GM19023 (cell line): ENCODE measurements around the gene IFNE.

Experiments used
- ATAC-seq: cut with Tn5 transposase; IDR thresholded peaks from one replicate; pipeline ENCODE4 v1.9.1; 2021; ENCODE audit warnings: mild to moderate bottlenecking, moderate library complexity; ENCODE audit not compliant: unreplicated experiment

Gene IFNE, protein sequence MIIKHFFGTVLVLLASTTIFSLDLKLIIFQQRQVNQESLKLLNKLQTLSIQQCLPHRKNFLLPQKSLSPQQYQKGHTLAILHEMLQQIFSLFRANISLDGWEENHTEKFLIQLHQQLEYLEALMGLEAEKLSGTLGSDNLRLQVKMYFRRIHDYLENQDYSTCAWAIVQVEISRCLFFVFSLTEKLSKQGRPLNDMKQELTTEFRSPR

DNA sequence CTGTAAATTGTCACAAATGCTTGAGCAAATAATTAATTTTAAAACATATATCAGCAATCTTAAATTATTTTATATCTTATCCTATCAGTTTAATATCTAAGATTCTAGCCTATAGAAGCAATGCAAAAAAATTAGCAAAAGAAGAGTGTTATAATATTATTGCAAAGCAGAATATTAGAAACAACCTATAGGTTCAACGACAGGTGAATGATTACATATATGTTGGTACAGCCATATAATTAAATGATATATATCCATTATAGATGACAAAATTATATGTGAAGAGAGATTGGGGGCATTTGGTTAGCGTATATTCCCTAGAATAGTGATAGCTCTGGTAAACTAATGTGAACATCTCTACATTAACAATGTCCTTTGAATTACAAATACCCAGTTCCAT, at the start of gene IFNE:
IFNE (minus strand) TSS at position 101 of the 400 bp plus-strand sequence. CDS start 619 bp downstream, outside the sequence.
- no peak for ATAC-seq

DNA sequence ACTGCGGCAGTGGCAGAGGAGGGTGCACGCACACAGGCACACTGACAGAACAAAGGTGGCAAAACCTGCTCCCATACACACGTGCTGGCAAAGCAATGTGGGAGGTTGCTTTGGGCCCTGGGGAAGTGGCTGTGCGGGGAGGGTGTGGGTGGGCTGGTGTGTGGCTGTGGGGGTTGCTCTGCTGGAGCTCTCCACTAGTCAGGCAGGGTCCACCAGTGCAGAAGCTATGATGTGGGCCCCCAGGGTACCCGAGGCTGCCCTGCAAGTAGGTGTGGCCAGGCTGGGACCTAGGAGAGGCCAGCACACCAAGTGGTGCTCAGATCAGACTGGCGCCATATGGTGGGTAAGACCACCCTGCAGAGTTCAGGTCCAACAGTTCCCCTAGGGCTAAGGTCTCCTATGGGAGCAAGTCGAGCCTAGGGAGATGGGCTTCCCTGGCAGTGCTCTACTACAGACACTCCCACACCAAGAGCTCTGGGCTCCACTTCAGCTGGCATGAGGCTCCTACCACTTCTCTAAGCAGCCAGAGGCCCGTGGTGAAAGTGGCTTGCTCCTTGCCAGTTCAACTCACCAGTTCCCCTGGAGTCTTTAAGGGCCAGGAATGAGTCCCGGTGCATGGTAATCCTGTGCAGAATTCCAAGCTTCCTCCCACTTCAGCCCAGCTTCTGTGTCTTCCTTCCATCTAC, 46.2 kb upstream of the IFNE start:
- ATAC-seq, result no peak

DNA sequence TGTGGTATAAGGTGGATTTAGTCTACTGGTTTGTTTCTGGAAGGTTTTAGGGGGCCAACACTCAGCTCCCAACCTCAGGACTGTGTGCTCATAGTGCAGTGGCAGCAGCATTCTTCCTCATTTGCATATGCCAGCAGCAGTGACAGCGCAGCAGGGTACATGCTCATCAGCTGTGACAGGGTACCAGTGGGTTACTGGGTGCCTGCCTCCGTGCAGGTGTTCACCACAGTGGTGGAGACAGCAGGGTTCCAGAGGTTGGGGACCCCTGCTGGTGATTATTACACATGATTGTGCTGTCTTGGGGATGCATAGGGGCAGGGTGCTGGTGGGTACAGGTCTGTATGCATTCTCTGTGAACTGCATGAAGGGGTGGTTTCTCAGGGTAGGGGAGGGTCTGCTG, 45.5 kb upstream of the IFNE start:
- ATAC-seq, result no peak

DNA sequence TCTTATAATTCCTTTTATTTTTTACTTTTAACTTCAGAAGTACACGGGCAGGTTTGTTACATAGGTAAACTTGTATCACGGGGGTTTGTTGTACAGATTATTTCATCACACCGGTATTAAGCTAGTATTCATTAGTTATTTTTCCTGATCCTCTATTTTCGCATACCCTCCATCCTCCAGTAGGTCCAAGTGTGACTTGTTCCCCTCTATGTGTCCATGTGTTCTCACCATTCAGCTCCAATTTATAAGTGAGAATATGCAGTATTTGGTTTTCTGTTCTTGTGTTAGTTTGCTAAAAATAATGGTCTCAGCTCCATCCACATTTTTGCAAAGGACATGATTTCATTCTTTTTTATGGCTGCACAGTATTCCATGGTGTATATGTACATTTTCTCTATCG, 43.1 kb upstream of the IFNE start:
- ATAC-seq, result no peak

DNA sequence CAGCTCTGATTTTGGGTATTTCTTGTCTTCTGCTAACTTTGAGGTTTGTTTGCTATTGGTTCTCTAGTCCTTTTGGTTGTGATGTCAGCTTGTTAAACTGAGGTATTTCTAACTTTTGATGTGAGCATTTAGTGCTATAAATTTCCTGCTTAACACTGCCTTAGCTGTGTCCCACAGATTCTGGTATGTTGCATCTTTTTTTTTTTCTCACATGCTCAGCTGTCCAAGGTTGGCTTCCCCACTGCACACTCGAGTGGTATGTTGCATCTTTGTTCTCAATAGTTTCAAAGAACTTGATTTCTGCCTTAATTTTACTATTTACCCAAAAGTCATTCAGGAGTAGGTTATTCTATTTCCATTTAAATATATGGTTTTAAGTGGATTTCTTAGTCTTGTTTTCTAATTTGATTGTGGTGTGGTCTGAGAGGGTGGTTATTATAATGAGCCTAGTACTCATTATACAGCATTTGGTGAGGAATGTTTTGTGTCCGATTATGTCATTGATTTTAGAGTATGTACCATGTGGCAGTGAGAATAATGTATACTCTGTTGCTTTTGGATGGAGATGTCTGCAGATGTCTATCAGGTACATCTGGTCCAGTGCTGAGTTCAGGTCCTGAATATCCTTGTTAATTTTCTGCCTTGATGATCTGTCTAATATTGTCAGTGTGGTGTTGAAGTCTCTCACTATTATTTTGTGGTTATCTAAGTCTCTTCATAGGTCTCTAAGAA, 42.2 kb upstream of the IFNE start:
- no peak for ATAC-seq

DNA sequence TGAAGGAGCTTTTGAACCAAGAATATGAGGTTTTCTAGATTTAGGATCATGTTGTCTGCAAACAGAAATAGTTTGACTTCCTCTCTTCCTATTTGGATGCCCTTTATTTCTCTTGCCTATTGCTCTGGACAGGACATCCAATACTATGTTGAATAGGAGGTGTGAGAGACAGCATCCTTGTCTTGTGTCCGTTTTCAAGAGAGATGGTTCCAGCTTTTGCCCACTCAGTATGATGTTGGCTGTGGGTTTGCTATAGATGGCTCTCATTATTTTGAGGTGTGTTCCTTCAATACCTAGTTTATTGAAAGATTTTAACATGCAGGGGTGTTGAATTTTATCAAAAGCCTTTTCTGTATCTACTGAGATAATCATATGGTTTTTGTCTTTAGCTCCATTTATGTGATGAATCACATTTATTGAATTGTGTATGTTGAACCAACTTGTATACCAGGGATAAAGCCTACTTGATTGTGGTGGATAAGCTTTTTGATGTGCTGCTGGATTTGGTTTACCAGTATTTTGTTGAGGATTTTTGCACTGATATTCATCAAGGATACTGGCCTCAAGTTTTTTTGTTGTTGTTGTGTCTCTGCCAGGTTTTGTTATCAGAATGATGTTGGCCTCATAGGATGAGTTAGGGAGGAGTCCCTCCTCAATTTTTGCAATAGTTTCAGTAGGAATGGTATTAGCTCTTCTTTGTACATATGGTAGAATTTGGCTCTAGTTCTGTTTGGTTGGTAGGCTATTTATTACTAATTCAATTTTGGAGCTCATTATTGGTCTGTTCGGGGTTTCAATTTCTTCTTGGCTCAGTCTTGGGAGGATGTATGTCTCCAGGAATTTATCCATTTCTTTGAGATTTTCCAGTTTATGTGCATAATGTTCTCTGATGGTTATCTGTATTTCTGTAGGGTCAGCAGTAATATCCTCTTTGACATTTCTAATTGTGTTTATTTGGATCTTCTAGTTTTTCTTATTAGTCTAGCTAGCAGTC, 41.2 kb upstream of the IFNE start:
- no peak for ATAC-seq

DNA sequence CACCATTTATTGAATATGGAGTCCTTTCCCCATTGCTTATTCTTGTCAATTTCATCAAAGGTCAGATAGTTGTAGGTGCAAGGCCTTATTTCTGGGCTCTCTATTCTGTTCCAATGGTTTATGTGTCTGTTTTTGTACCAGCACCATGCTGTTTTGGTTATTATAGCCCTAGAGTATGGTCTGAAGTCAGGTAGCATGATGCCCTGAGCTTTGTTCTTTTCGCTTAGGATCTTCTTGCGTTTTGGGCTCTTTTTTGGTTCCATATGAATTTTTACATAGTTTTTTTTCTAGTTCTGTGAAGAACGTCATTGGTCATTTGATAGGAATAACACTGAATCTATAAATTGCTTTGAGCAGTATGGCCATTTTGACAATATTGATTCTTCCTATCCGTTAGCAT, 40.2 kb upstream of the IFNE start:
- no peak for ATAC-seq

DNA sequence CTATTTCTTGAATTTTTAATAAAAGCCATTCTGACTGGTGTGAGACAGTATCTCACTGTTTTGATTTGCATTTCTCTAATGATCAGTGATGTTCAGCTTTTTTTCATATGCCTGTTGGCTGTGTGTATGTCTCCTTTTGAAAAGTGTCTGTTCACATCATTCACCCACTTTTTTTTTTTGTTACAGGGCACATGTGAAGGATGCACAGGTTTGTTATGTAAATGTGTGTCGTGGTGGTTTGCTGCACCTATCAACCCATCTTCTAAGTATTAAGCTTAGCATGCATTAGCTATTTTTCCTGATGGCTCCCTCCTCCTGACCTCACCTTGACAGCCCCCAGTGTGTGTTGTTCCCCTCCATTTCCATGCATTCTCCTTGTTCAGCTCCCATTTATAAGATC, 39.3 kb upstream of the IFNE start:
- ATAC-seq, result no peak

DNA sequence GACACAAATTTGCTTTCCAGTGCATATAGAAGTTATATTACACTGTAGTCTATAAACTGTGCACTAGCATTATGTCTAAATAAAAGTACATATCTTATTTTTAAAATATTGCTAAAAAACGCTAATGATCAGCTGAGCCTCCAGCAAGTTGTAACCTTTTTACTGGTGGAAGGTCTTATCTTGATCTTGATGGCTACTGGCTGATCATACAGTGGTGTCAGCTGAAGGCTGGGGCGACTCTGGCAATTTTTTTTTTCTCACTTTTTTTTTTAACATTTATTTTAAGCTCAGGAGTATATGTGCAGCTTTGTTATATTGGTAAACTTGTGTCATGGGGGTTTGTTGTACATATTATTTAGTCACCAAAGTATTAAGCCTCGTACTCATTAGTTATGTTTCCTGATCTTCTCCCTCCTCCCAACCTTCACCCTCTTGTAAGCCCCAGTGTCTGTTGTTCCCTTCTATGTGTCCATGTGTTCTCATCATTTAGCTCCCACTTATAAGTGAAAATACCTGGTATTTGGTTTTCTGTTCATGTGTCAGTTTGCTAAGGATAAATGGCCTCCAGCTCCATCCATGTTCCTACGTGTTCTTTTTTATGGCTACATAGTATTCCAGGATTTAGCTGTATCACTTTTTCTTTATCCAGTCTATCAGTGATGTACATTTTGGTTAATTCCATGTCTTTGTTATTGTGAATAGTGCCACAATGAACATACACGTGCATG, 38.6 kb upstream of the IFNE start:
- ATAC-seq, result no peak

DNA sequence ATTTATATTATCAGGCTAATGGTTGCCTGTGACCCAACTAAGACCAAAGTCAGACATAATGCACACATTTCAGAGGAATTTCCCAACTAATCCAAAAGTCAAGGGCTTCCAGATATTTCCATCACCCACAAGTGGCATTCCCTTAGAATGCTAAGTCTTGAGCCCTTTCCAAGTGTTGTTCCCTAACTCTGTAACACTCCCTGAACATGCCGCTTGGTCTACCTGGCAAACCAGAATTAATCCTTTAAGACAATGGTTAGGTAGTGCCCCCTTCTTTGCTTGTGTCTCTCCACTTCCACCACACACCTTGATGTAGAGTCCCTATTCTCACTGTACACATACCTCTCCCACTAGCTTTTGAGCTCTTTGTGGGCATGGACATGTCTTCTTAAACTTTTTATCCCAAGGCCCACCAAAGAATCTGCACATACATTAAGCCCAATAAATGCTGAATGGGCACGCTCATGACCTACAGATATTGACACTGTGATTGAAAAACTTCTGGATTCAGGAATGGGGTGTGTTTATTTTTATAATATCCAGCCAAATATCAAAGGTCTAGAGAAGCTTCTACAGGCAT, 37.8 kb upstream of the IFNE start:
- no peak for ATAC-seq

DNA sequence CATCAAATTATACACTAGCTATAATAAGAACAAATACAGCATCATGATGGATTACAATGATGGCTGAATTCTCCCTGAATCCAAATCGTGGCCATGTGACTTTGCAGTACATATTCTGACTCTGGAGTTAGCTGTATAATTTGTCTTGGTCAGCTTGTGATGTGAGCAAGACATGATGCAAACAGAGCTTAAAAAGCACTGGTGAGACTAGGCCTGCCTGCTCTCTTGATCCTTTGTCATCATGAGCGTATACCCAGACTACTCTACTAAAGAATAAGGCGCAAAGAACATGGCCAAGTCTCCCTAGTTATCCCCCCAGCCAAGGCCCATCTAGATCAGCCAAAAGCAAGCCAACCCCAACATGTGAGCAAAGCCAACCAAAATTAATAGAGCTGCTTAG, 34.7 kb upstream of the IFNE start:
- ATAC-seq, result no peak

DNA sequence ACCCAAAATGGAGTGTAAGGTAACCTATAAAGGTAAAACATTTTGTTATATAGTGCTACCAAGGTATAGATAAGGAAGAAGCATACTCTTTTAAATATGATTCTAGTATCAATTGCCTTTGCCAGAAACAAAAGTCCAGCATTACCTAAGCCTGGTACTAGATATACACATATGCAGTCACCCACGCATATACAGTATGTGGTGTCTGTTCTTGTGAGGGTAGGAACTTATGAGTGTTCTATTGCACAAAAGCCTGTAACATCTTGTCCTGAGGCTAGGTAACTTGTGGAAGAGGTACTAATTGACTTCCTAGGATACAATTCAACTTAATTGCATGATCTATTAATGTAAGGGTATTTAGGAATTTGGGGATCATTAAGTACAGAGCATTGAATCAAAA, 31.3 kb upstream of the IFNE start:
- no peak for ATAC-seq

DNA sequence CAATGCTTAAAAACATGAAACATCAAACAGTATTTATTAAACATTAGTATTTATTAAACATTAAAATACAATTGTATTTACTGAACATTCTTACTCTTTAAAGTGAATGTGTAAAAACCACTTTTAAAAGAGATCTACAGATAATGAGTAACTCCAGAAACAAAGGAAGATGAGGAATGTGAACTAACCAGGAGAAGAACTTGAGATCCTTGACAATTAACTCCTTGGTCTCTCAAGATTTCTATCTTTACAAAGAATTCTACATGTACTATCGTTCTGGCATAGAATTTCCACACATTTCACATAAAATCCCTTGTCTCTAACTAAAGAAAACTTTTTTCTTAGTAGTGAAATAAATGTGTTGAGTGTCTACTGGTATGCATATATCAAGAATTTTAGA, 28.7 kb upstream of the IFNE start:
- ATAC-seq, result no peak

DNA sequence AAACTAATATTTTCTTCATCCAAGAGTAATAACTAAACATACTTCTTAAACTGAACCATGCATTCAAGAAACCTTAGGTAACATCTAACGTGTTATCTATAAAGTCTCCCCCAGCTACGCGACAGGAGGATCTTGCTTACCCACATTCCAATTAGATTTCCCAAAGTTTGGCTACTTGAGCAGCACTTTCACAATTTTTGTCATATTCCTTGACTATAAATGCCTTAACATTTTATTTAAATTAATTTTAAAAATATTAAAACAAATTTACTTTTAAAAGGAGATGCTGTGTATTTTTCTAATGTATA, 25.3 kb upstream of the IFNE start:
- ATAC-seq, result no peak

DNA sequence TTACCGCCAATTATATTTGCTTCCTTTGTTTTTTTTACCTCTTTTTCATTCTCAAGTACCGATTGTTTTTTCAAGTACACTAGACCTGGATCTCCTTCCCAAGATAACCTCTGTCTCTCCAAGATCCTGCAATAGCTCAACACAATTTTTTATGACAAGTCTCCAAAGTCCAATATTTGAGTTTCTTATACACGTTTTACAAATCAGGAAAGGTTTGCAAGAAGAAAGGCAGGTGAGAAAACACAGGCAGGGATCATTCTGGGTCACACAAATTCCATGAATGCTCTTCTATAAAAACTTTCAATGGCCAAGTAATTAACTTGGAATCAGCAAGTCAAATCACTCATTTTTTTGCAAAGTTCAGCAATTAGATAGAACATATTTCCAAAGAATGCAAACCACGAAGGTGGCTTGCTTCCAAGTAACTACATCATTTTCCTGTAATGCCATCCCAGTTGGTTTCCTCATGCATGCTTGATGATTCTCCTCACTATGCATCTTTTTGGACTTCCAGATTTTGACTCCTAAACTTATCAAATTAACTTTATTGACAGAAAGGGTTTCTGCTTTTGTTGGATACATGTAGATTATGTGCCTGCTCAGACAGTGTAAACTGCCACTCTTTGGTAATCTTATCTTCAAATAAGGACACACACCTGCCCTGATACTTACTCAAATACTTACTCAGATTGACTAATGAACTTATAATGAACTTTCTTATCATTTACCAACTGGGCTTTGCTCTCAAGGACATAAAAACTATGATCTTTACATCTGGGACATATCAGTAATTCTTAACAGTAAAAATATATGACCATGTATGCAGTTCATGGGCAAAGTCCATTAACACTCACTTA, 24.7 kb upstream of the IFNE start:
- ATAC-seq, result no peak

DNA sequence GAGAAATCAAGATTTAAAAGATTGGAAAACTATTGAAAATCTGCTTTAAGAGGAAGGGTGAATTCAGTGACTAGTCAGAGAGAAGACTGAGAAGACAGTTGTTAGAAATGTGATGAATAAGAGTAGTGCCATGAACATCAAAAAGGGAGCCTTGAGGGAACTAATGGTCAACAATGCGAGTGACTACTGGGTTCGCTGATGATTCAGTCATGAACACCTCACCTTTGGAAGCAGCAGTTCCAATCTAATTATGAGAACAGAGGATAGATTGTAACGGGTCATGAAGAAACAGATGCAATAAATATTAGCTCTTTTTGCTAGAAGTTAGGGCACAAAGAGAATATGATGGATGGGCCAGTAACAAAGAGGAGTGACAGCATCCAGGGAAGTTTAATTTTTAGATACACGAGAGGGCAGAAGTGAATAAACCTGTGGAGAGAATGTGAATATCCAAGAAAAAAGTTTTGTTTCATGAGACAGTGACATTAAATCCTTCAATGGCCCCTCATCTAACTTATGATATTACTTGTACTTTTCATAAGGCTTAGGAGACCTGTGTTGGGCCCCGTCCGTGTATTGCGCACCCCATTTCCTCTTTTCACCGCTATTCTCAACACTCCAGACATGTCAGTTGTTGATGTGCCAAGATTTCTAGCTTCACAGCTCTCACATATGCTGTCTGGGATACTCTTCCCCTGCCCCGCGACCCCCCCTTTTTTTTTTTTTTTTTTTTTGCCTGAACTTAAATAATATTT, 23.5 kb upstream of the IFNE start:
- ATAC-seq, result no peak

DNA sequence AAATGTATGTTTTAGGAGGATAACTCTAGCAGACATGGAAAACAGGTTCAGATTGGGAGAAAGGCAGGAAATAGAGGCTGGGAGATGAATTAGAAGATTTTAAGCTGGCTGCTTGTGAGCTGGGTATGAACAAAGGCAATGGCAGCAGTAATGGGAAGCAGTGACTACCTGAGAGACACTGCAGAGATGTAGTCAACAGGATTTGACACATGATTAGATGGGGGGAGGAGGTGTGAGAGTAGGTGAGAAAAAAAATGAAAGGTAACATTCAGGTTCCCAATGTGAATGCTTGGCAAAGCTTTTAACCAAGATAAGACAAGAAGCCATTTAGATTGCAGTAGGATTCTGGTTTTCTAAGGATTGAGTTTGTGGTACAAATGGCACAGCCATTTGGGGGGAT, 22.8 kb upstream of the IFNE start:
- ATAC-seq, result no peak

DNA sequence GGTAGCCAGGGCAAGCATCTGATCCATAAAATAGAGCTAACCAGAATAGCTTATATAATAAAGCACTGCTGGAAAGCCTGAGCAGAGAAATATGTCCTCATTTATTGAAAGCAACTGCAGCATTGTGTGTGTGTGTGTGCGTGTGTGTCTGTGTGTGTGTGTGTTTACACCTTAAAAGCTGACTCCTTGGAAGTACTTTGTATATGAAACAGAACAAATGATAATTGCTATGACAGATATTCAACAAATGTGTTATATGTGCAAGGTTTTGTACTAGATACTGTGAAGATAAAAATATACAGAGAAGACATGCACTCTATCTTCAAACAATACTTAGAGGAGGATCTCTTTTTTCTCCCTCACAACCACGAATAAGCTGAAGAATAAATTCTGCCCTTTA, 22.0 kb upstream of the IFNE start:
- ATAC-seq, result no peak

DNA sequence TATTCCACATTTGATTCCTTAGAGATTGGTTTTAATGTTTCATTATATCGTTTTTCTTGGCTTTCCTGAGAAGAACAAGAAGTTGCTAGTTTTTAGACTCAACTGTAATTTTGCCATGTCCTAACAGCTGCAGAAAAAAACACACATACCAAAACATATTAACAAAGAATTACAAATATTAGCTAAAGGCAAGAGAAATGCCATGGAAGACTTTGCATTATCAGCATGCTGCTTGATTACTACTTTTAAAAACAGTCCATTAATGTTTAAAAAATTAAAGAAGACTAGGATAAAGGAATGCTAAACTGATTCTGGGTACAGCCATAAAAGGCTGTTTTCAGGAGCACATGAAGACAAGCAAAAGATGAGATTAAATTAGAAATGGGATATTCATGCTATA, 20.5 kb upstream of the IFNE start:
- ATAC-seq, result no peak
